Osteocyte (in vitro differentiated cells): ENCODE measurements around the gene EPHA6. TPM values are rescaled to one million over a fixed set of nuclear protein-coding genes. Genes with fewer than 3 reads are reported as not detected.

ENCODE experiments used
- DNase-seq: peaks from one replicate; pipeline ENCODE4 v3.0.0; 2021; ENCODE audit warnings: mixed read lengths; ENCODE audit not compliant: unreplicated experiment; ENCODE audit errors: extremely low spot score
- H3K27ac Mint-ChIP-seq: one replicate; pipeline ENCODE4 v1.8.0; 2021; ENCODE audit warnings: mild to moderate bottlenecking, mixed read lengths; ENCODE audit not compliant: unreplicated experiment
- H3K27me3 Mint-ChIP-seq: one replicate; pipeline ENCODE4 v1.8.0; 2021; ENCODE audit warnings: mixed read lengths; ENCODE audit not compliant: unreplicated experiment
- H3K36me3 Mint-ChIP-seq: one replicate; pipeline ENCODE4 v1.8.0; 2021; ENCODE audit warnings: mixed read lengths; ENCODE audit not compliant: unreplicated experiment
- H3K4me1 Mint-ChIP-seq: one replicate; pipeline ENCODE4 v1.8.0; 2021; ENCODE audit warnings: mixed read lengths; ENCODE audit not compliant: unreplicated experiment
- H3K4me3 Mint-ChIP-seq: one replicate; pipeline ENCODE4 v1.8.0; 2021; ENCODE audit warnings: mild to moderate bottlenecking, moderate library complexity, mixed read lengths; ENCODE audit not compliant: unreplicated experiment
- H3K9me3 Mint-ChIP-seq: one replicate; pipeline ENCODE4 v1.8.0; 2021; ENCODE audit warnings: mixed read lengths; ENCODE audit not compliant: unreplicated experiment
- CTCF ChIP-seq: fragments of 200-600 bp; sonication (generic); IDR thresholded peaks from 2 replicates; pipeline ENCODE4 v1.5.0; 2021; ENCODE audit warnings: antibody characterized with exemption, mild to moderate bottlenecking, moderate library complexity
- total RNA-seq: library from RNA; stranded (reverse); gene quantifications from 2 replicates; pipeline ENCODE4 v1.2.1, GENCODE V29; 2021

EPHA6 gene
- total RNA-seq, 1 donor from 2014 or later: 0.51 TPM

- H3K4me1 Mint-ChIP-seq: no peaks in the 10 kb centered on the region
- no peak for TF ChIP-seq CTCF
- no peak for DNase-seq
- no peak overlapping the region for H3K27ac Mint-ChIP-seq
- H3K9me3 Mint-ChIP-seq: no peaks in the 10 kb centered on the region
- no peaks in the 10 kb centered on the region for H3K36me3 Mint-ChIP-seq
- H3K27me3 Mint-ChIP-seq: peaks cover 13% of the 10 kb centered on the region
- no peak overlapping the region for H3K4me3 Mint-ChIP-seq
Measured at GRCh38 chr3:97656638-97657037, 842.2 kb downstream of the EPHA6 start.

GRCh38 chr3:97658668-97659285, 844.4 kb downstream of the EPHA6 start:
- no peaks in the 10 kb centered on the region for H3K9me3 Mint-ChIP-seq
- peak; percentile 64 for TF ChIP-seq CTCF
- no peak overlapping the region for H3K27ac Mint-ChIP-seq
- DNase-seq: no peak
- no peak overlapping the region for H3K4me3 Mint-ChIP-seq
- no peaks in the 10 kb centered on the region for H3K36me3 Mint-ChIP-seq
- H3K4me1 Mint-ChIP-seq: no peaks in the 10 kb centered on the region
- peaks cover 9% of the 10 kb centered on the region for H3K27me3 Mint-ChIP-seq

GRCh38 chr3:97662264-97662663, 847.9 kb downstream of the EPHA6 start:
- no peak for TF ChIP-seq CTCF
- no peak overlapping the region for H3K27ac Mint-ChIP-seq
- H3K9me3 Mint-ChIP-seq: no peaks in the 10 kb centered on the region
- DNase-seq: no peak
- H3K27me3 Mint-ChIP-seq: peaks cover 8% of the 10 kb centered on the region
- H3K4me3 Mint-ChIP-seq: no peak overlapping the region
- no peaks in the 10 kb centered on the region for H3K4me1 Mint-ChIP-seq
- no peaks in the 10 kb centered on the region for H3K36me3 Mint-ChIP-seq

GRCh38 chr3:97662762-97663161, 848.4 kb downstream of the EPHA6 start:
- no peak overlapping the region for H3K27ac Mint-ChIP-seq
- H3K9me3 Mint-ChIP-seq: no peaks in the 10 kb centered on the region
- no peak overlapping the region for H3K4me3 Mint-ChIP-seq
- peaks cover 8% of the 10 kb centered on the region for H3K27me3 Mint-ChIP-seq
- TF ChIP-seq CTCF: no peak
- H3K36me3 Mint-ChIP-seq: no peaks in the 10 kb centered on the region
- DNase-seq: no peak
- H3K4me1 Mint-ChIP-seq: no peaks in the 10 kb centered on the region

- peaks cover 4% of the 10 kb centered on the region for H3K27me3 Mint-ChIP-seq
- no peak overlapping the region for H3K4me3 Mint-ChIP-seq
- H3K4me1 Mint-ChIP-seq: no peaks in the 10 kb centered on the region
Measured at GRCh38 chr3:97665896-97666295, 851.5 kb downstream of the EPHA6 start.

More at GRCh38 chr3:97665896-97666295, 851.5 kb downstream of the EPHA6 start:
- Mint-ChIP-seq H3K27ac (no peak overlapping the region), H3K9me3 (no peaks in the 10 kb centered on the region), H3K36me3 (no peaks in the 10 kb centered on the region)
- DNase-seq: no peak
- no peak for TF ChIP-seq CTCF
